Stimulated activated CD4-positive, alpha-beta T cell treated with anti-CD3 and anti-CD28 coated beads, Interleukin-1b, Interleukin-23, amount 100 ng/mL, for 4 hours (primary cell): ENCODE measurements around the gene RBBP8.
"Not testable (repeated sequence)": the region's sequence is repeated elsewhere in the genome, so short reads cannot be mapped to it uniquely, and the experiment has no call there.

ENCODE experiments used
- DNase-seq, 2 donors: peaks; one replicate each; pipeline ENCODE4 v3.0.0-alpha.2; 2020; ENCODE audit warnings: low read depth in 2 of 2

The RBBP8 gene

GRCh38 chr18:22943847-22944246, 10.7 kb downstream of the RBBP8 start:
- no peak for DNase-seq

GRCh38 chr18:22946217-22946616, 13.1 kb downstream of the RBBP8 start:
- DNase-seq: no peak

GRCh38 chr18:22946846-22947245, 13.7 kb downstream of the RBBP8 start:
- no peak for DNase-seq

- DNase-seq: no peak
Measured at GRCh38 chr18:22951823-22952222, 18.7 kb downstream of the RBBP8 start.

GRCh38 chr18:22952525-22952924, 19.4 kb downstream of the RBBP8 start:
- no peak for DNase-seq

GRCh38 chr18:22953982-22954381, 20.9 kb downstream of the RBBP8 start:
- DNase-seq: not testable (repeated sequence)

GRCh38 chr18:22956226-22956625, 23.1 kb downstream of the RBBP8 start:
- DNase-seq: no peak

GRCh38 chr18:22961156-22961555, 28.0 kb downstream of the RBBP8 start:
- DNase-seq: no peak

- no peak for DNase-seq
Measured at GRCh38 chr18:22962004-22962403, 28.9 kb downstream of the RBBP8 start.

GRCh38 chr18:22964116-22964515, 31.0 kb downstream of the RBBP8 start:
- DNase-seq: no peak

- no peak for DNase-seq
Measured at GRCh38 chr18:22964722-22965121, 31.6 kb downstream of the RBBP8 start.

GRCh38 chr18:22971038-22971437, 37.9 kb downstream of the RBBP8 start:
- DNase-seq: no peak

- no peak for DNase-seq
Measured at GRCh38 chr18:22974001-22974400, 40.9 kb downstream of the RBBP8 start.

- no peak for DNase-seq
Measured at GRCh38 chr18:22974707-22975106, 41.6 kb downstream of the RBBP8 start.

- no peak for DNase-seq
Measured at GRCh38 chr18:22975508-22975907, 42.4 kb downstream of the RBBP8 start.

GRCh38 chr18:22977847-22978701, 44.9 kb downstream of the RBBP8 start:
- no peak for DNase-seq

GRCh38 chr18:22980394-22980793, 47.3 kb downstream of the RBBP8 start:
- DNase-seq: no peak

- no peak for DNase-seq
Measured at GRCh38 chr18:22981274-22982133, 48.4 kb downstream of the RBBP8 start.

GRCh38 chr18:22983175-22983574, 50.0 kb downstream of the RBBP8 start:
- no peak for DNase-seq

- DNase-seq: no peak
Measured at GRCh38 chr18:22985250-22985649, 52.1 kb downstream of the RBBP8 start.

- DNase-seq: no peak
Measured at GRCh38 chr18:22987547-22988189, 54.5 kb downstream of the RBBP8 start.

- DNase-seq: no peak
Measured at GRCh38 chr18:22988208-22988607, 55.1 kb downstream of the RBBP8 start.
